CD8-positive, alpha-beta memory T cell (primary cell): ENCODE measurements around the gene RPS6KB2. TPM values are rescaled to one million over a fixed set of nuclear protein-coding genes. Genes with fewer than 3 reads are reported as not detected.

Source experiments
- CTCF ChIA-PET: fragments of 350-600 bp; sonication (Branson Sonifier 250); formaldehyde crosslinking; loops from one replicate; lab custom pipeline; 2021; ENCODE audit warnings: antibody characterized with exemption; lab: Charles Lee
- POLR2A ChIA-PET: fragments of 350-600 bp; sonication (Branson Sonifier 250); formaldehyde crosslinking; loops from one replicate; lab custom pipeline; 2021; ENCODE audit warnings: antibody characterized with exemption; lab: Charles Lee
- DNase-seq, 5 donors: peaks; one replicate each; pipeline versions ENCODE4 v3.0.0 to v3.0.0-alpha.2; 2020 to 2022; ENCODE audit warnings: mixed read lengths in 1 of 5
- H3K27ac ChIP-seq: one replicate; pipeline ENCODE4 v1.7.0; 2013; ENCODE audit warnings: low read depth, mild to moderate bottlenecking, low read length, moderate library complexity
- H3K27me3 ChIP-seq: 2 replicates; pipeline ENCODE4 v1.7.0; 2013; ENCODE audit warnings: low read length, mild to moderate bottlenecking; ENCODE audit not compliant: insufficient read depth, poor library complexity, severe bottlenecking
- H3K36me3 ChIP-seq: 2 replicates; pipeline ENCODE4 v1.7.0; 2013; ENCODE audit warnings: mild to moderate bottlenecking, low read length, moderate library complexity; ENCODE audit not compliant: insufficient read depth
- H3K4me1 ChIP-seq: 2 replicates; pipeline ENCODE4 v1.7.0; 2013; ENCODE audit warnings: mild to moderate bottlenecking, low read length, moderate library complexity; ENCODE audit not compliant: insufficient read depth
- H3K4me3 ChIP-seq: 2 replicates; pipeline ENCODE4 v1.7.0; 2013; ENCODE audit warnings: mild to moderate bottlenecking, low read length
- H3K9me3 ChIP-seq: 2 replicates; pipeline ENCODE4 v1.7.0; 2013; ENCODE audit warnings: mild to moderate bottlenecking, low read length
- H3K27ac Mint-ChIP-seq, 8 donors: one replicate each; pipeline ENCODE4 v1.8.0; 2020 to 2021; ENCODE audit warnings: mixed read lengths in 8 of 8, mild to moderate bottlenecking in 6 of 8, inconsistent platforms in 3 of 8, moderate library complexity in 3 of 8
- H3K27me3 Mint-ChIP-seq, 2 donors: one replicate each; pipeline ENCODE4 v1.8.0; 2020 to 2021; ENCODE audit warnings: mixed read lengths in 2 of 2, mild to moderate bottlenecking in 1 of 2, moderate library complexity in 1 of 2
- H3K36me3 Mint-ChIP-seq, 3 donors: one replicate each; pipeline ENCODE4 v1.8.0; 2020 to 2021; ENCODE audit warnings: mixed read lengths in 3 of 3, inconsistent platforms in 1 of 3, mild to moderate bottlenecking in 1 of 3
- H3K4me1 Mint-ChIP-seq, 3 donors: one replicate each; pipeline ENCODE4 v1.8.0; 2020 to 2021; ENCODE audit warnings: mixed read lengths in 3 of 3, inconsistent platforms in 1 of 3, mild to moderate bottlenecking in 1 of 3
- H3K4me3 Mint-ChIP-seq, 7 donors: one replicate each; pipeline ENCODE4 v1.8.0; 2020 to 2021; ENCODE audit warnings: mixed read lengths in 7 of 7, mild to moderate bottlenecking in 6 of 7, moderate library complexity in 4 of 7, inconsistent platforms in 2 of 7
- H3K9me3 Mint-ChIP-seq, 5 donors: one replicate each; pipeline ENCODE4 v1.8.0; 2020 to 2022; ENCODE audit warnings: mixed read lengths in 5 of 5, mild to moderate bottlenecking in 3 of 5, moderate library complexity in 2 of 5, inconsistent platforms in 1 of 5
- polyA plus RNA-seq: library from polyadenylated mRNA; unstranded; fragments of 300-500 nt; fragmentation: Illumina TruSeq; gene quantifications from one replicate; pipeline ENCODE4 v1.2.3, GENCODE V29; 2021
- total RNA-seq, 2 experiments: library from RNA; stranded (reverse); gene quantifications; one replicate each; pipeline ENCODE4 v1.2.3, GENCODE V29; 2021

RPS6KB2 gene
- total and polyA plus RNA-seq, 3 experiments from 2014 or later = 54.0 to 88.4 (median 86.0) TPM

- H3K4me1 ChIP-seq = peaks cover 62% of the 10 kb centered on the region
- no peak for DNase-seq
- Mint-ChIP-seq H3K4me3 (peak overlapping the region in 4 of 7 donors; percentile 54 to 81 (median 56)), H3K9me3 (no peaks in the 10 kb centered on the region), H3K36me3 (peaks cover 0 to 67% (median 6%) of the 10 kb centered on the region in 3 donors), H3K4me1 (peaks cover 37 to 83% (median 40%) of the 10 kb centered on the region in 3 donors), H3K27me3 (peaks cover 0 to 3% of the 10 kb centered on the region in 2 donors), H3K27ac (peak overlapping the region in 6 of 8 donors; percentile 71 to 97 (median 80))
- H3K36me3 ChIP-seq = peaks cover 25% of the 10 kb centered on the region
- ChIA-PET CTCF (interaction anchor here (0.9 to 4.5 kb wide), 7 partner anchors 20 to 72 kb away, joined by 3 to 23 read pairs (median 3); partner anchors contain the start of genes AIP, PPP1CA, RAD9A and TBC1D10C), POLR2A (interaction anchor here (0.5 to 10.1 kb wide), 7 partner anchors 11 to 59 kb away, joined by 3 to 203 read pairs (median 5); partner anchors contain the start of genes PPP1CA and TBC1D10C)
- H3K27ac ChIP-seq = no peak overlapping the region
- no peaks in the 10 kb centered on the region for H3K27me3 ChIP-seq
- no peaks in the 10 kb centered on the region for H3K9me3 ChIP-seq
- H3K4me3 ChIP-seq = no peak overlapping the region
Observed at GRCh38 chr11:67432655-67433349, 4.5 kb downstream of the RPS6KB2 start.

- H3K36me3 ChIP-seq = peaks cover 25% of the 10 kb centered on the region
- Mint-ChIP-seq H3K27ac (peak overlapping the region; percentile 71 to 98 (median 86)), H3K27me3 (no peaks in the 10 kb centered on the region), H3K9me3 (no peaks in the 10 kb centered on the region), H3K36me3 (peaks cover 0 to 63% (median 6%) of the 10 kb centered on the region in 3 donors), H3K4me1 (peaks cover 32 to 79% (median 37%) of the 10 kb centered on the region in 3 donors), H3K4me3 (peak overlapping the region; percentile 61 to 99 (median 97))
- peak in 2 of 5 donors; percentile 21 to 30 for DNase-seq
- ChIA-PET CTCF (interaction anchor here (0.9 to 4.5 kb wide), 6 partner anchors 21 to 71 kb away, joined by 3 to 23 read pairs (median 4); partner anchors contain the start of genes PPP1CA, RAD9A and TBC1D10C), POLR2A (interaction anchor here (0.6 to 10.1 kb wide), 10 partner anchors 9 to 58 kb away, joined by 3 to 203 read pairs (median 4); partner anchors contain the start of genes CORO1B, PPP1CA and TBC1D10C)
- peak overlapping the region; percentile 95 for H3K4me3 ChIP-seq
- peaks cover 61% of the 10 kb centered on the region for H3K4me1 ChIP-seq
- no peaks in the 10 kb centered on the region for H3K27me3 ChIP-seq
- H3K9me3 ChIP-seq = no peaks in the 10 kb centered on the region
- H3K27ac ChIP-seq = peak overlapping the region; percentile 31
Observed at GRCh38 chr11:67433536-67434394, 5.5 kb downstream of the RPS6KB2 start.

- ChIA-PET POLR2A (interaction anchor here (0.6 to 10.1 kb wide), 9 partner anchors 9 to 49 kb away, joined by 3 to 203 read pairs (median 4); partner anchors contain the start of genes CORO1B, PPP1CA, RAD9A and TBC1D10C), CTCF (interaction anchor here (1.5 to 4.5 kb wide), 3 partner anchors 31 to 35 kb away, joined by 3 to 23 read pairs (median 4); partner anchors contain the start of genes PPP1CA and TBC1D10C)
- peak overlapping the region; percentile 71 to 98 (median 86) for H3K27ac Mint-ChIP-seq
- Histone ChIP-seq H3K9me3 (no peaks in the 10 kb centered on the region), H3K36me3 (peaks cover 25% of the 10 kb centered on the region), H3K4me3 (peak overlapping the region; percentile 95), H3K4me1 (peaks cover 61% of the 10 kb centered on the region), H3K27me3 (no peaks in the 10 kb centered on the region), H3K27ac (peak overlapping the region; percentile 31)
- DNase-seq = peak in 3 of 5 donors; percentile 23 to 49 (median 26)
- H3K4me3 Mint-ChIP-seq = peak overlapping the region; percentile 61 to 99 (median 97)
- no peaks in the 10 kb centered on the region for H3K9me3 Mint-ChIP-seq
- peaks cover 0 to 62% (median 6%) of the 10 kb centered on the region in 3 donors for H3K36me3 Mint-ChIP-seq
- peaks cover 0 to under 1% of the 10 kb centered on the region in 2 donors for H3K27me3 Mint-ChIP-seq
- peaks cover 38 to 79% (median 41%) of the 10 kb centered on the region in 3 donors for H3K4me1 Mint-ChIP-seq
Observed at GRCh38 chr11:67434395-67434881, 6.1 kb downstream of the RPS6KB2 start.

GRCh38 chr11:67435031-67435726, 6.9 kb downstream of the RPS6KB2 start:
- peaks cover 0 to 61% (median 6%) of the 10 kb centered on the region in 3 donors for H3K36me3 Mint-ChIP-seq
- H3K36me3 ChIP-seq = peaks cover 25% of the 10 kb centered on the region

GRCh38 chr11:67435727-67436458, 7.6 kb downstream of the RPS6KB2 start:
- Mint-ChIP-seq H3K36me3 (peaks cover 0 to 57% (median 6%) of the 10 kb centered on the region in 3 donors), H3K9me3 (no peaks in the 10 kb centered on the region), H3K27me3 (peaks cover 0 to 1% of the 10 kb centered on the region in 2 donors), H3K4me3 (peak overlapping the region; percentile 96 to 99 (median 98)), H3K27ac (peak overlapping the region; percentile 88 to 97 (median 95)), H3K4me1 (peaks cover 52 to 83% (median 53%) of the 10 kb centered on the region in 3 donors)
- ChIA-PET CTCF (interaction anchor here (0.7 to 5.5 kb wide), 13 partner anchors 7 to 80 kb away, joined by 3 to 59 read pairs (median 6); partner anchors contain the start of genes AIP, PPP1CA, RAD9A and RPS6KB2), POLR2A (interaction anchor here (1.2 to 10.1 kb wide), 14 partner anchors 8 to 72 kb away, joined by 5 to 203 read pairs (median 28); partner anchors contain the start of genes AIP, CDK2AP2, GPR152 and PITPNM1)
- Histone ChIP-seq H3K4me1 (peaks cover 70% of the 10 kb centered on the region), H3K36me3 (peaks cover 25% of the 10 kb centered on the region), H3K9me3 (no peaks in the 10 kb centered on the region), H3K27me3 (no peaks in the 10 kb centered on the region), H3K4me3 (peak overlapping the region; percentile 95), H3K27ac (peak overlapping the region; percentile 59)
- peak in 1 of 5 donors; percentile 37 for DNase-seq

More at GRCh38 chr11:67435031-67435726, 6.9 kb downstream of the RPS6KB2 start:
- DNase-seq = peak in 3 of 5 donors; percentile 11 to 34 (median 23)
- peaks cover 63% of the 10 kb centered on the region for H3K4me1 ChIP-seq
- Mint-ChIP-seq H3K9me3 (no peaks in the 10 kb centered on the region), H3K27ac (peak overlapping the region; percentile 86 to 98 (median 94)), H3K27me3 (peaks cover 0 to 1% of the 10 kb centered on the region in 2 donors), H3K4me3 (peak overlapping the region; percentile 96 to 99 (median 98)), H3K4me1 (peaks cover 46 to 81% (median 48%) of the 10 kb centered on the region in 3 donors)
- peak overlapping the region; percentile 59 for H3K27ac ChIP-seq
- H3K27me3 ChIP-seq = no peaks in the 10 kb centered on the region
- peak overlapping the region; percentile 95 for H3K4me3 ChIP-seq
- ChIA-PET CTCF (interaction anchor here (0.8 to 4.5 kb wide), 4 partner anchors 27 to 34 kb away, joined by 3 to 23 read pairs (median 5); partner anchors contain the start of genes PPP1CA and TBC1D10C), POLR2A (interaction anchor here (0.9 to 10.1 kb wide), 13 partner anchors 15 to 49 kb away, joined by 4 to 203 read pairs (median 27); partner anchors contain the start of genes AIP, PPP1CA, RAD9A and TBC1D10C)
- H3K9me3 ChIP-seq = no peaks in the 10 kb centered on the region

GRCh38 chr11:67436459-67437081, 8.3 kb downstream of the RPS6KB2 start:
- DNase-seq = peak; percentile 44 to 77 (median 48)
- H3K27me3 ChIP-seq = no peaks in the 10 kb centered on the region
- H3K36me3 ChIP-seq = peaks cover 23% of the 10 kb centered on the region
- H3K4me3 Mint-ChIP-seq = peak overlapping the region; percentile 96 to 99 (median 98)
- H3K4me1 Mint-ChIP-seq = peaks cover 51 to 83% (median 56%) of the 10 kb centered on the region in 3 donors
- ChIA-PET CTCF (interaction anchor here (0.7 to 5.5 kb wide), 21 partner anchors 8 to 85 kb away, joined by 3 to 59 read pairs (median 5); partner anchors contain the start of genes AIP, PPP1CA, RAD9A and RPS6KB2), POLR2A (interaction anchor here (1.2 to 10.1 kb wide), 21 partner anchors 9 to 165 kb away, joined by 3 to 203 read pairs (median 17); partner anchors contain the start of genes AIP, CARNS1, CDK2AP2 and GPR152)
- peak overlapping the region; percentile 59 for H3K27ac ChIP-seq
- peak overlapping the region; percentile 69 to 97 (median 94) for H3K27ac Mint-ChIP-seq
- no peaks in the 10 kb centered on the region for H3K9me3 Mint-ChIP-seq
- peaks cover 73% of the 10 kb centered on the region for H3K4me1 ChIP-seq
- no peaks in the 10 kb centered on the region for H3K9me3 ChIP-seq
- H3K36me3 Mint-ChIP-seq = peaks cover 0 to 53% (median 6%) of the 10 kb centered on the region in 3 donors
- peak overlapping the region; percentile 95 for H3K4me3 ChIP-seq
- H3K27me3 Mint-ChIP-seq = peaks cover 0 to 1% of the 10 kb centered on the region in 2 donors
